HepG2 (cell line): ENCODE data around the gene ZNF771. TPM values are rescaled to one million over a fixed set of nuclear protein-coding genes. Genes with fewer than 3 reads are reported as not detected.
A peak's percentile ranks its signal among the peaks of the same experiment; 100 is the strongest.

Experiments
- ATF4 ChIP-seq, 2 experiments: fragments of 450-650 bp in 1 of 2; sonication (generic) in 1 of 2; formaldehyde crosslinking; IDR thresholded peaks; 2 replicates each; pipeline versions ENCODE4 v1.5.0 to v1.8.0; 2020 to 2022; ENCODE audit warnings: mild to moderate bottlenecking in 1 of 2, missing genetic modification reagents in 1 of 2
- HCFC1 ChIP-seq: fragments of 150-350 bp; IDR thresholded peaks from 2 replicates; pipeline ENCODE4 v1.6.1; 2014; ENCODE audit warnings: low read depth, low read length
- HOXA7 ChIP-seq: sonication (generic); formaldehyde crosslinking; IDR thresholded peaks from 2 replicates; pipeline ENCODE4 v1.8.1; 2022; ENCODE audit warnings: mild to moderate bottlenecking, missing genetic modification reagents, moderate library complexity
- MYPOP ChIP-seq: sonication (generic); formaldehyde crosslinking; IDR thresholded peaks from 2 replicates; pipeline ENCODE4 v1.8.1; 2023; ENCODE audit warnings: mild to moderate bottlenecking, moderate library complexity, missing genetic modification reagents
- MZF1 ChIP-seq: sonication (generic); formaldehyde crosslinking; IDR thresholded peaks from 2 replicates; pipeline ENCODE4 v1.8.1; 2023; ENCODE audit warnings: mild to moderate bottlenecking, missing genetic modification reagents, borderline replicate concordance
- SIN3B ChIP-seq: fragments of 150-350 bp; IDR thresholded peaks from 2 replicates; pipeline ENCODE4 v1.6.1; 2014; ENCODE audit warnings: low read length
- SUZ12 ChIP-seq: fragments of 150-350 bp; IDR thresholded peaks from 2 replicates; pipeline ENCODE4 v1.6.1; 2014; ENCODE audit warnings: low read depth, low read length
- XBP1 ChIP-seq: sonication (generic); formaldehyde crosslinking; IDR thresholded peaks from 2 replicates; pipeline ENCODE4 v1.5.0; 2020; ENCODE audit warnings: missing genetic modification reagents
- ZNF124 ChIP-seq: sonication (generic); formaldehyde crosslinking; IDR thresholded peaks from 2 replicates; pipeline ENCODE4 v1.4.0; 2020; ENCODE audit warnings: missing genetic modification reagents
- ZNF17 ChIP-seq: sonication (generic); formaldehyde crosslinking; IDR thresholded peaks from 2 replicates; pipeline ENCODE4 v1.5.0; 2020; ENCODE audit warnings: mild to moderate bottlenecking, missing genetic modification reagents
- ZNF33A ChIP-seq: sonication (generic); formaldehyde crosslinking; IDR thresholded peaks from 2 replicates; pipeline ENCODE4 v1.5.1; 2020; ENCODE audit warnings: missing genetic modification reagents, mild to moderate bottlenecking, moderate library complexity, borderline replicate concordance
- ZNF431 ChIP-seq: sonication (generic); formaldehyde crosslinking; IDR thresholded peaks from 2 replicates; pipeline ENCODE4 v1.9.0; 2022; ENCODE audit warnings: missing genetic modification reagents, low read depth, mild to moderate bottlenecking, borderline replicate concordance
- ZNF605 ChIP-seq: sonication (generic); formaldehyde crosslinking; IDR thresholded peaks from 2 replicates; pipeline ENCODE4 v1.8.0; 2022; ENCODE audit warnings: mild to moderate bottlenecking, missing genetic modification reagents
- ZNF629 ChIP-seq: sonication (generic); formaldehyde crosslinking; conservative IDR thresholded peaks from 2 replicates; pipeline ENCODE4 v1.5.0; 2020; ENCODE audit warnings: missing genetic modification reagents
- ZNF710 ChIP-seq: sonication (generic); formaldehyde crosslinking; IDR thresholded peaks from 2 replicates; pipeline ENCODE4 v1.5.0; 2020; ENCODE audit warnings: mild to moderate bottlenecking, missing genetic modification reagents, borderline replicate concordance
- ZNF770 ChIP-seq: sonication (generic); formaldehyde crosslinking; IDR thresholded peaks from 2 replicates; pipeline ENCODE4 v1.5.0; 2020; ENCODE audit warnings: mild to moderate bottlenecking, missing genetic modification reagents
- ZSCAN21 ChIP-seq: sonication (generic); formaldehyde crosslinking; IDR thresholded peaks from 2 replicates; pipeline ENCODE4 v1.8.0; 2022; ENCODE audit warnings: mild to moderate bottlenecking, missing genetic modification reagents, moderate library complexity, borderline replicate concordance
- ZSCAN5A ChIP-seq: sonication (generic); formaldehyde crosslinking; IDR thresholded peaks from 2 replicates; pipeline ENCODE4 v1.8.0; 2022; ENCODE audit warnings: mild to moderate bottlenecking, missing genetic modification reagents, borderline replicate concordance
- polyA plus RNA-seq, 8 experiments: library from polyadenylated mRNA; depleted of rRNA in 3 of 8; stranded (reverse) in 7 of 8; unstranded in 1 of 8; fragments of >200 nt; fragmentation: Illumina TruSeq in 4 of 8; extraction: Trizol in 4 of 8; gene quantifications; 2 replicates each; pipeline versions ENCODE4 v1.2.1 to v1.2.3, GENCODE V29; 2011 to 2016; ENCODE audit warnings: low read depth in 4 of 8, missing spikeins in 1 of 8, mixed read lengths in 1 of 8; ENCODE audit not compliant: insufficient read depth in 1 of 8
- total RNA-seq, 5 experiments: library from RNA; depleted of rRNA; stranded (reverse); fragments of >200 nt; fragmentation: Illumina TruSeq; extraction: Trizol; gene quantifications; 2 replicates each; pipeline ENCODE4 v1.2.3, GENCODE V29; 2016; ENCODE audit warnings: low read depth in 1 of 5

The ZNF771 gene
- total and polyA plus RNA-seq, 2 of the 13 experiments (the other 11 are each of a cell fraction or from before 2014, with no cell fraction given) = 5.0 to 11.8 TPM

- peak; percentile 64; the same call in 1 of the 2 replicates for TF ChIP-seq ZNF710 (CRISPR knock-in tag)
- TF ChIP-seq ZSCAN21 = peak; percentile 54; the same call in 1 of the 2 replicates
- TF ChIP-seq ATF4 (CRISPR knock-in tag; IDR thresholded peaks at IDR 0.05) = no peak
- TF ChIP-seq SIN3B = no peak
- TF ChIP-seq ZNF124 (CRISPR knock-in tag) = 0 out of 2 replicates have a peak, but pooled peaks have one; percentile 65
- TF ChIP-seq ZSCAN5A = no peak
- TF ChIP-seq MZF1 = peak; percentile 94; the same call in 1 of the 2 replicates
- TF ChIP-seq MYPOP (CRISPR knock-in tag) = peak; percentile 54; the same call in 1 of the 2 replicates
- TF ChIP-seq ZNF33A = no peak
- TF ChIP-seq ZNF17 (CRISPR knock-in tag) = no peak
- TF ChIP-seq HCFC1 = no peak
- no peak for TF ChIP-seq XBP1 (CRISPR knock-in tag)
- TF ChIP-seq HOXA7 (CRISPR knock-in tag) = no peak
- TF ChIP-seq ZNF770 (CRISPR knock-in tag) = peak; percentile 82
- peak; percentile 21; the same call in 1 of the 2 replicates for TF ChIP-seq ZNF605 (CRISPR knock-in tag)
- 0 out of 2 replicates have a peak, but pooled peaks have one; percentile 19 for TF ChIP-seq ZNF629 (CRISPR knock-in tag)
- peak; percentile 72; the same call in 1 of the 2 replicates for TF ChIP-seq ZNF431 (CRISPR knock-in tag)
- no peak for TF ChIP-seq SUZ12
Measured at GRCh38 chr16:30458561-30459394, 51.4 kb downstream of the ZNF771 start (continued).
